ENCODE results near the gene ENOPH1.

ENOPH1 gene

GRCh38 chr4:82433791-82434190, 3.4 kb downstream of the ENOPH1 start:
- no peak for DNase-seq (ENCODE audit: extremely low read depth, low read depth)
- no peak overlapping the region for H3K4me3 ChIP-seq (replicated peaks; ENCODE audit: low read depth, low read length)
- TF ChIP-seq CTCF (IDR thresholded peaks at IDR 0.05; ENCODE audit: low read depth, low read length, missing control alignments) = no peak

GRCh38 chr4:82434949-82435348, 4.6 kb downstream of the ENOPH1 start:
- no peak overlapping the region for H3K4me3 ChIP-seq (replicated peaks; ENCODE audit: low read depth, low read length)
- TF ChIP-seq CTCF (IDR thresholded peaks at IDR 0.05; ENCODE audit: low read depth, low read length, missing control alignments) = no peak
- no peak for DNase-seq (ENCODE audit: extremely low read depth, low read depth)

- no peak overlapping the region for H3K4me3 ChIP-seq (replicated peaks; ENCODE audit: low read depth, low read length)
- no peak for DNase-seq (ENCODE audit: extremely low read depth, low read depth)
- TF ChIP-seq CTCF (IDR thresholded peaks at IDR 0.05; ENCODE audit: low read depth, low read length, missing control alignments) = no peak
Observed at GRCh38 chr4:82436130-82436529, 5.7 kb downstream of the ENOPH1 start.

- no peak overlapping the region for H3K4me3 ChIP-seq (replicated peaks; ENCODE audit: low read depth, low read length)
- no peak for TF ChIP-seq CTCF (IDR thresholded peaks at IDR 0.05; ENCODE audit: low read depth, low read length, missing control alignments)
- no peak for DNase-seq (ENCODE audit: extremely low read depth, low read depth)
Observed at GRCh38 chr4:82436780-82437179, 6.4 kb downstream of the ENOPH1 start.

- H3K4me3 ChIP-seq (replicated peaks; ENCODE audit: low read depth, low read length) = no peak overlapping the region
- no peak for TF ChIP-seq CTCF (IDR thresholded peaks at IDR 0.05; ENCODE audit: low read depth, low read length, missing control alignments)
- DNase-seq (ENCODE audit: extremely low read depth, low read depth) = no peak
Observed at GRCh38 chr4:82437285-82438005, 7.1 kb downstream of the ENOPH1 start.

GRCh38 chr4:82439088-82439487, 8.7 kb downstream of the ENOPH1 start:
- no peak for TF ChIP-seq CTCF (IDR thresholded peaks at IDR 0.05; ENCODE audit: low read depth, low read length, missing control alignments)
- no peak overlapping the region for H3K4me3 ChIP-seq (replicated peaks; ENCODE audit: low read depth, low read length)
- DNase-seq (ENCODE audit: extremely low read depth, low read depth) = no peak

- no peak for DNase-seq (ENCODE audit: extremely low read depth, low read depth)
- no peak for TF ChIP-seq CTCF (IDR thresholded peaks at IDR 0.05; ENCODE audit: low read depth, low read length, missing control alignments)
Observed at GRCh38 chr4:82447886-82448285, 17.5 kb downstream of the ENOPH1 start.

More at GRCh38 chr4:82447886-82448285, 17.5 kb downstream of the ENOPH1 start:
- H3K4me3 ChIP-seq (replicated peaks; ENCODE audit: low read depth, low read length) = no peak overlapping the region
